Nephron progenitor cell (in vitro differentiated cells): ENCODE data around the gene WAC.
"Not testable (repeated sequence)": the region's sequence is repeated elsewhere in the genome, so short reads cannot be mapped to it uniquely, and the experiment has no call there.

Source experiments
- DNase-seq: peaks from one replicate; pipeline ENCODE4 v3.0.0; 2021
- H3K27ac Mint-ChIP-seq: 2 replicates; pipeline ENCODE4 v1.8.0; 2021; ENCODE audit warnings: mild to moderate bottlenecking, moderate library complexity, mixed read lengths
- H3K27me3 Mint-ChIP-seq: 2 replicates; pipeline ENCODE4 v1.8.0; 2021; ENCODE audit warnings: mild to moderate bottlenecking, low read depth, mixed read lengths; ENCODE audit not compliant: poor library complexity
- H3K36me3 Mint-ChIP-seq: 2 replicates; pipeline ENCODE4 v1.8.0; 2021; ENCODE audit warnings: low read depth, mixed read lengths
- H3K4me1 Mint-ChIP-seq: 2 replicates; pipeline ENCODE4 v1.8.0; 2021; ENCODE audit warnings: mixed read lengths
- H3K4me3 Mint-ChIP-seq: 2 replicates; pipeline ENCODE4 v1.8.0; 2021; ENCODE audit warnings: mild to moderate bottlenecking, moderate library complexity, mixed read lengths
- H3K9me3 Mint-ChIP-seq: 2 replicates; pipeline ENCODE4 v1.8.0; 2021; ENCODE audit warnings: mild to moderate bottlenecking, moderate library complexity, mixed read lengths
- CTCF ChIP-seq: fragments of 200-600 bp; sonication (generic); IDR thresholded peaks from 2 replicates; pipeline ENCODE4 v1.5.0; 2021; ENCODE audit warnings: antibody characterized with exemption

Gene WAC

GRCh38 chr10:28564905-28565304 is 32.0 kb downstream of the WAC start:
- Mint-ChIP-seq H3K27me3 (no peaks in the 10 kb centered on the region), H3K4me3 (no peak overlapping the region), H3K9me3 (no peaks in the 10 kb centered on the region), H3K36me3 (peaks cover 82% of the 10 kb centered on the region), H3K4me1 (peaks cover 27% of the 10 kb centered on the region), H3K27ac (no peak overlapping the region)
- no peak for DNase-seq
- no peak for TF ChIP-seq CTCF

DNA sequence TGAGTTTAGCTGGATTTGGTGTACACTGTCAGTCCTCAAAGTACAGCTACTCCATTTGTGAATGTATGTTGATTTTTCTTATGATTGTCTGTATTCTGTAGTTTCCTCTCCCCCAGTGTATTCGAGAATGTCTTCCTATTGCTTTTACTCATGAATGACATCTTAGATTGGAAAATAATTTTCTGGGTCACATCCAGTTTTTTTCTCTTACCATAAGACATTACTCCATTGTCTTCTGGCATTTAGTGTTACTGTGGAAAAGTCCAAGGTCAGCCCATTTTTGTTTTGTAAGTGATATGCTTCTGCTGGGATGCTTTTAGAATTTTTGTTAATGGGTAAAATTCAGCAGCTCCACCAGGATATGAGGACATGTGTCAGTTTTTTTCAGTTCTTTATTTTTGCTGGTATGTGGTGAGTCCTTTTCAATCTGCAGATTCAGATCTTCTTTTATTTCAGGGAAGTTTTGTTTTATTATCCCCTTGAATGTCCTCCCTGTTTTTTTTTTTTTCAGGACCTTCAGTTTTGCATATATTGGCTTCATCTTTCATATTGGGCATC is 33.6 kb downstream of the WAC start:
- H3K9me3 Mint-ChIP-seq = no peaks in the 10 kb centered on the region
- peaks cover 16% of the 10 kb centered on the region for H3K4me1 Mint-ChIP-seq
- H3K36me3 Mint-ChIP-seq = peaks cover 76% of the 10 kb centered on the region
- H3K27me3 Mint-ChIP-seq = no peaks in the 10 kb centered on the region
- no peak for TF ChIP-seq CTCF
- peak overlapping the region; percentile 33 for H3K27ac Mint-ChIP-seq
- DNase-seq = no peak
- H3K4me3 Mint-ChIP-seq = no peak overlapping the region

- no peak for DNase-seq
- no peak overlapping the region for H3K4me3 Mint-ChIP-seq
- no peak overlapping the region for H3K27ac Mint-ChIP-seq
- H3K4me1 Mint-ChIP-seq = peaks cover 16% of the 10 kb centered on the region
- no peaks in the 10 kb centered on the region for H3K27me3 Mint-ChIP-seq
- H3K36me3 Mint-ChIP-seq = peaks cover 70% of the 10 kb centered on the region
- no peak for TF ChIP-seq CTCF
- no peaks in the 10 kb centered on the region for H3K9me3 Mint-ChIP-seq
These were observed 36.7 kb downstream of the WAC start for GRCh38 chr10:28569506-28570159.

DNA sequence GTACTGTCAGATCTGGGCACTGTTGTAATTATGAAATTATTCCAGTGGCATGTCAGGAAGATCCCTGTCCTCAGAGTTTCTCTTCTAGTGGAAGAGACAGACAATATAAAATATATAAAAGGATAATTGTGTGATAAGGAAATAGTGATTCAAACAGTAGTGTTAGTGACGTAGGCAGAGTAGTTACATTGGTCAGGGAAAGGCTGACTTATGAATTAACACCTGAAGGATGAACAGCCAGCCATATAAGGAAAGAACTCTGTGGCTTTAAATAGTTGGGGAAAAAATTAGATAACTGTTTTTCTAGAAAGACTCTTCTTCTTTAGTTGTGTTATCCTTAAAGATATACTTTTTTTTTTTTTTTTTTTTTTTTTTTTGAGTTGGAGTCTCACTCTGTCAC is 37.7 kb downstream of the WAC start:
- DNase-seq = no peak
- TF ChIP-seq CTCF = no peak
- H3K36me3 Mint-ChIP-seq = peaks cover 73% of the 10 kb centered on the region
- H3K27ac Mint-ChIP-seq = no peak overlapping the region
- H3K9me3 Mint-ChIP-seq = no peaks in the 10 kb centered on the region
- H3K4me1 Mint-ChIP-seq = peaks cover 16% of the 10 kb centered on the region
- H3K27me3 Mint-ChIP-seq = no peaks in the 10 kb centered on the region
- no peak overlapping the region for H3K4me3 Mint-ChIP-seq

DNA sequence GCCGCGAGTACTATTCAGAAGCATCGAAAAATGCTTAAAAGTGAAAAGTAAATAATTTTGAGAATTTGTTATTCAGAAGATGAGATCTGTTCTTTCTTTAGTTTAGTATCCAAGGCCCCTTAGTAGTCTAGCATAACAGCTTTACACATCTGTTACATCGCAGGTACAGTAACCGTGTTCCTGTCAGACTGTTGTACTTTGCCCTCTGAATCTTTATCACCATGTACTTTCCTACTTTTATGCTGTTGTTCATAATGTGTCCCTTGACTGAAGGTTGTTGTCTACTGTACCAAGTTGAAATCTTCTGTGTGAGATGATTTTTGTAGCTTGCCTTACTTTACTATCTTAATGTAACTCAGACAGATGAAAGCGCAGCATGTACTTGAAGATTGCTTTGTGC is 38.3 kb downstream of the WAC start:
- DNase-seq = no peak
- no peak overlapping the region for H3K27ac Mint-ChIP-seq
- peaks cover 70% of the 10 kb centered on the region for H3K36me3 Mint-ChIP-seq
- H3K27me3 Mint-ChIP-seq = no peaks in the 10 kb centered on the region
- TF ChIP-seq CTCF = no peak
- H3K4me3 Mint-ChIP-seq = no peak overlapping the region
- peaks cover 12% of the 10 kb centered on the region for H3K4me1 Mint-ChIP-seq
- no peaks in the 10 kb centered on the region for H3K9me3 Mint-ChIP-seq

DNA sequence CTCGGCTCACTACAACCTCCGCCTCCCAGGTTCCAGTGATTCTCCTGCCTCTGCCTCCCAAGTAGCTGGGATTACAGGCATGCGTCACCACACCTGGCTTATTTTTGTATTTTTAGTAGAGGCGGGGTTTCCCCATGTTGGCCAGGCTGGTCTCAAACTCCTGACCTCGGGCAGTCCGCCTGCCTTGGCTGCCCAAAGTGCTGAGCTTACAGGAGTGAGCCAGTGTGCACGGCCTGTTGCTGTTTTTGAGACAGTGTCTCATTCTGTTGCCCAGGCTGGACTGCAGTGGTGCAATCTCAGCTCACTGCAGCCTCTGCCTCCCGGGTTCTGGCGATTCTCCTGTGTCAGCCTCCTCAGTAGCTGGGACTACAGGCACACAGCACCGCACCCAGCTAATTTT is 41.3 kb downstream of the WAC start:
- DNase-seq, H3K27ac Mint-ChIP-seq, H3K4me3 Mint-ChIP-seq, H3K27me3 Mint-ChIP-seq, H3K9me3 Mint-ChIP-seq, H3K4me1 Mint-ChIP-seq: not testable (repeated sequence)
- peaks cover 67% of the 10 kb centered on the region for H3K36me3 Mint-ChIP-seq
